Common myeloid progenitor, CD34-positive (primary cell): ENCODE data around the gene PRRT1B.

Experiments used
- CTCF ChIA-PET: fragments of 350-600 bp; sonication (Branson Sonifier 250); formaldehyde crosslinking; loops from one replicate; lab custom pipeline; 2021; ENCODE audit warnings: antibody characterized with exemption; lab: Charles Lee
- POLR2A ChIA-PET: fragments of 350-600 bp; sonication (Branson Sonifier 250); formaldehyde crosslinking; loops from one replicate; lab custom pipeline; 2021; ENCODE audit warnings: antibody characterized with exemption; lab: Charles Lee
- DNase-seq, 3 donors: peaks; one replicate each; pipeline versions ENCODE4 v3.0.0 to v3.0.0-alpha.2; 2013
- H3K27ac ChIP-seq, 2 experiments: 1 replicate in 1 of 2; 2 replicates in 1 of 2; pipeline ENCODE4 v1.7.0; 2013; ENCODE audit warnings: inconsistent platforms in 2 of 2, low read length in 2 of 2, mild to moderate bottlenecking in 2 of 2, low read depth in 1 of 2, moderate library complexity in 1 of 2; ENCODE audit not compliant: severe bottlenecking in 2 of 2, insufficient read depth in 1 of 2, poor library complexity in 1 of 2
- H3K27me3 ChIP-seq, 5 experiments: replicated peaks in 2 of 5; 1 replicate in 3 of 5; 2 replicates in 2 of 5; pipeline versions ENCODE4 v1.6.1 to v1.7.0; 2013; ENCODE audit warnings: low read length in 4 of 5, mild to moderate bottlenecking in 2 of 5, moderate library complexity in 2 of 5, inconsistent platforms in 1 of 5; ENCODE audit not compliant: insufficient read depth in 5 of 5, control insufficient read depth in 4 of 5
- H3K36me3 ChIP-seq, 4 experiments: 1 replicate in 2 of 4; 2 replicates in 2 of 4; pipeline versions ENCODE4 v1.6.1 to v1.7.0; 2013; ENCODE audit warnings: low read length in 3 of 4, control low read depth in 1 of 4, mild to moderate bottlenecking in 1 of 4; ENCODE audit not compliant: control insufficient read depth in 4 of 4, insufficient read depth in 4 of 4
- H3K4me1 ChIP-seq, 4 experiments: 1 replicate in 3 of 4; 2 replicates in 1 of 4; pipeline versions ENCODE4 v1.6.1 to v1.7.1; 2013; ENCODE audit warnings: low read length in 3 of 4, mild to moderate bottlenecking in 3 of 4, control low read depth in 1 of 4, inconsistent platforms in 1 of 4, moderate library complexity in 1 of 4; ENCODE audit not compliant: control insufficient read depth in 4 of 4, insufficient read depth in 4 of 4; ENCODE audit errors: control extremely low read depth in 1 of 4
- H3K4me3 ChIP-seq, 7 experiments: 1 replicate in 4 of 7; 2 replicates in 3 of 7; pipeline versions ENCODE4 v1.5.1 to v1.7.0; 2013; ENCODE audit warnings: mild to moderate bottlenecking in 7 of 7, low read length in 6 of 7, moderate library complexity in 6 of 7, inconsistent platforms in 2 of 7, low read depth in 2 of 7, control low read depth in 1 of 7; ENCODE audit not compliant: insufficient read depth in 4 of 7, control insufficient read depth in 1 of 7; ENCODE audit errors: extremely low read depth in 1 of 7
- H3K9me3 ChIP-seq, 5 experiments: 1 replicate in 4 of 5; 2 replicates in 1 of 5; pipeline versions ENCODE4 v1.6.1 to v1.7.1; 2013; ENCODE audit warnings: low read length in 4 of 5, mild to moderate bottlenecking in 2 of 5, inconsistent platforms in 1 of 5, low read depth in 1 of 5, moderate library complexity in 1 of 5; ENCODE audit not compliant: control insufficient read depth in 4 of 5, insufficient read depth in 2 of 5; ENCODE audit errors: control extremely low read depth in 1 of 5
- WGBS: methylation state at CpG from one replicate; pipeline ENCODE4 v1.1.5; 2013; ENCODE audit not compliant: insufficient coverage; 5-methylcytosine and 5-hydroxymethylcytosine counted together

Gene PRRT1B

GRCh38 chr9:131582056-131582455, 36.7 kb downstream of the PRRT1B start:
- peaks cover 6 to 72% (median 66%) of the 10 kb centered on the region in 4 experiments for H3K4me1 ChIP-seq
- CTCF ChIA-PET, result no interaction called here

GRCh38 chr9:131582466-131583336, 37.4 kb downstream of the PRRT1B start:
- POLR2A ChIA-PET, result no interaction called here
- CTCF ChIA-PET, result no interaction called here
- WGBS, result 98% methylated on average over 26 of the region's 27 CpGs

More at GRCh38 chr9:131582056-131582455, 36.7 kb downstream of the PRRT1B start:
- POLR2A ChIA-PET, result no interaction called here
- H3K4me3 ChIP-seq, result no peak overlapping the region
- H3K36me3 ChIP-seq, result peaks cover under 1 to 55% (median 21%) of the 10 kb centered on the region in 4 experiments
- no peak for DNase-seq
- no peaks in the 10 kb centered on the region for H3K27me3 ChIP-seq
- no peaks in the 10 kb centered on the region for H3K9me3 ChIP-seq
- H3K27ac ChIP-seq, result no peak overlapping the region
- 98% methylated on average over 7 of the region's 10 CpGs for WGBS

DNA sequence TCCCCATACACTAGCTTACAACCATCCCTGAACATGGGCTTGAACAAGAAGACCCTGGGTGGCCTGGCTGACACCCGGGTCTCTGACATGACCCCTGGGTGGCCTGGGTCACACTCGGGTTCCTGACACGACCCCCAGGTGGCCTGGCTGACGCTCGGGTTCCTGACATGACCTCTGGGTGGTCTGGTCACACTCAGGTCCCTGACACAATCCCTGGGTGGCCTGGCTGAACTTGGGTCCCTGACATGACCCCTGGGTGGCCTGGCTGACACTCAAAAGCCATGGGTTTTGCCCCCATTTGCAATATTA, 38.0 kb downstream of the PRRT1B start:
- 91% methylated on average over 5 of the region's 5 CpGs for WGBS
- Histone ChIP-seq H3K36me3 (peaks cover 9 to 58% (median 28%) of the 10 kb centered on the region in 4 experiments), H3K4me3 (no peak overlapping the region), H3K27ac (no peak overlapping the region), H3K9me3 (no peaks in the 10 kb centered on the region), H3K27me3 (no peaks in the 10 kb centered on the region), H3K4me1 (peaks cover 6 to 59% (median 54%) of the 10 kb centered on the region in 4 experiments)
- ChIA-PET CTCF (no interaction called here), POLR2A (no interaction called here)
- no peak for DNase-seq

More at GRCh38 chr9:131582466-131583336, 37.4 kb downstream of the PRRT1B start:
- peaks cover 6 to 65% (median 60%) of the 10 kb centered on the region in 4 experiments for H3K4me1 ChIP-seq
- no peak for DNase-seq
- H3K9me3 ChIP-seq, result no peaks in the 10 kb centered on the region
- no peaks in the 10 kb centered on the region for H3K27me3 ChIP-seq
- H3K27ac ChIP-seq, result no peak overlapping the region
- H3K4me3 ChIP-seq, result no peak overlapping the region
- H3K36me3 ChIP-seq, result peaks cover 7 to 57% (median 24%) of the 10 kb centered on the region in 4 experiments

GRCh38 chr9:131583836-131584555, 38.7 kb downstream of the PRRT1B start:
- DNase-seq, result peak in 1 of 3 donors; percentile 31
- no peaks in the 10 kb centered on the region for H3K9me3 ChIP-seq
- H3K27me3 ChIP-seq, result no peaks in the 10 kb centered on the region
- POLR2A ChIA-PET, result no interaction called here
- WGBS, result 83% methylated on average over 21 of the region's 27 CpGs
- H3K27ac ChIP-seq, result peak overlapping the region in 1 of 2 experiments; percentile 2
- peaks cover 6 to 52% (median 47%) of the 10 kb centered on the region in 4 experiments for H3K4me1 ChIP-seq
- peaks cover 11 to 64% (median 32%) of the 10 kb centered on the region in 4 experiments for H3K36me3 ChIP-seq
- CTCF ChIA-PET, result no interaction called here
- H3K4me3 ChIP-seq, result peak overlapping the region in 1 of 7 experiments; percentile 19

DNA sequence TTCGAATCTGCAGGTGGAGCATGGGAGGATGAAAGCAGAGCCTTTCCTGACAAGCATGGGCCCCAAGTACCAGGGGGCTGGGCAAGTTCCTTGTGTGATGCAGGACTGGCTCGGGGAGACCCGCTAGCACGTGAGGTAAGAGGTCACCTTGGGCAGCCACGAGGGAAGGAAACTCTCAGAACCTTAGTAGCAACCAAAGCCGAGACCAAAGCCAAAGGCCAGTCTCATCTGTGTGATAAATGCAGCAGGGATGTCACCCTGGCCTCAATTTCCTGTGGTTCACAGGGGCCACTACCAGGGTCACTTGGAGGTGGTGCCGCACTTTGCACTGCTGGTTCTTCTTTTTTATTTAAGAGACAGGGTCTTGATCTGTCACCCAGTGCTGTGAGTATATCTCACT, 39.5 kb downstream of the PRRT1B start:
- Histone ChIP-seq H3K27me3 (no peaks in the 10 kb centered on the region), H3K4me1 (peaks cover 6 to 47% (median 41%) of the 10 kb centered on the region in 4 experiments), H3K4me3 (peak overlapping the region in 1 of 7 experiments; percentile 25), H3K36me3 (peaks cover 11 to 66% (median 34%) of the 10 kb centered on the region in 4 experiments), H3K27ac (peak overlapping the region in 1 of 2 experiments; percentile 46), H3K9me3 (no peaks in the 10 kb centered on the region)
- ChIA-PET POLR2A (no interaction called here), CTCF (interaction anchor here (1.1 to 1.3 kb wide), 3 partner anchors 31 to 164 kb away, joined by 3 to 5 read pairs (median 4); no protein-coding TSS in a partner anchor)
- peak in 1 of 3 donors; percentile 44 for DNase-seq
- WGBS, result 42% methylated on average over 7 of the region's 7 CpGs

- H3K4me3 ChIP-seq, result peak overlapping the region in 2 of 7 experiments; percentile 2 to 25
These were observed 40.1 kb downstream of the PRRT1B start for GRCh38 chr9:131585375-131585774.

More at GRCh38 chr9:131585375-131585774, 40.1 kb downstream of the PRRT1B start:
- DNase-seq, result peak; percentile 65 to 90 (median 89)
- H3K4me1 ChIP-seq, result peaks cover 6 to 47% (median 41%) of the 10 kb centered on the region in 4 experiments
- H3K36me3 ChIP-seq, result peaks cover 11 to 63% (median 31%) of the 10 kb centered on the region in 4 experiments
- CTCF ChIA-PET, result interaction anchor here (1.0 to 1.3 kb wide), 5 partner anchors 29 to 163 kb away, joined by 3 to 5 read pairs (median 3); no protein-coding TSS in a partner anchor
- no peaks in the 10 kb centered on the region for H3K9me3 ChIP-seq
- POLR2A ChIA-PET, result interaction anchor here (1.0 to 1.1 kb wide), 2 partner anchors 22 to 25 kb away, joined by 3 read pairs; no protein-coding TSS in a partner anchor
- H3K27ac ChIP-seq, result peak overlapping the region in 1 of 2 experiments; percentile 46
- 4% methylated on average over 6 of the region's 8 CpGs for WGBS
- H3K27me3 ChIP-seq, result no peaks in the 10 kb centered on the region
